Type B pancreatic cell (in vitro differentiated cells): ENCODE results near the gene C5orf15. TPM values are rescaled to one million over a fixed set of nuclear protein-coding genes. Genes with fewer than 3 reads are reported as not detected.

Experiments
- DNase-seq: peaks from one replicate; pipeline ENCODE4 v3.0.0; 2021; ENCODE audit warnings: mixed read lengths; ENCODE audit not compliant: unreplicated experiment; ENCODE audit errors: extremely low spot score
- H3K27ac Mint-ChIP-seq: 2 replicates; pipeline ENCODE4 v1.8.0; 2021; ENCODE audit warnings: mild to moderate bottlenecking, mixed read lengths
- H3K27me3 Mint-ChIP-seq: 2 replicates; pipeline ENCODE4 v1.8.0; 2021; ENCODE audit warnings: mixed read lengths
- H3K36me3 Mint-ChIP-seq: 2 replicates; pipeline ENCODE4 v1.8.0; 2021; ENCODE audit warnings: mixed read lengths
- H3K4me1 Mint-ChIP-seq: one replicate; pipeline ENCODE4 v1.8.0; 2021; ENCODE audit warnings: mixed read lengths; ENCODE audit not compliant: unreplicated experiment
- H3K4me3 Mint-ChIP-seq: 2 replicates; pipeline ENCODE4 v1.8.0; 2021; ENCODE audit warnings: mild to moderate bottlenecking, mixed read lengths
- H3K9me3 Mint-ChIP-seq: 2 replicates; pipeline ENCODE4 v1.8.0; 2021; ENCODE audit warnings: mixed read lengths
- total RNA-seq: library from RNA; stranded (reverse); gene quantifications from 2 replicates; pipeline ENCODE4 v1.2.1, GENCODE V29; 2021; ENCODE audit warnings: low replicate concordance
- TF ChIP-seq, protein P1 (sequence below): fragments of 200-600 bp; sonication (generic); conservative IDR thresholded peaks from 2 replicates; pipeline ENCODE4 v1.5.0; 2021; ENCODE audit warnings: antibody characterized with exemption, mild to moderate bottlenecking

The C5orf15 gene
- total RNA-seq, 1 donor from 2014 or later, result 47.2 TPM

GRCh38 chr5:133921069-133921468, 47.4 kb downstream of the C5orf15 start:
- DNase-seq, result no peak
- H3K27me3 Mint-ChIP-seq, result peaks cover 42% of the 10 kb centered on the region
- H3K4me3 Mint-ChIP-seq, result no peak overlapping the region
- H3K9me3 Mint-ChIP-seq, result no peaks in the 10 kb centered on the region
- H3K4me1 Mint-ChIP-seq, result peaks cover 26% of the 10 kb centered on the region
- H3K36me3 Mint-ChIP-seq, result no peaks in the 10 kb centered on the region
- TF ChIP-seq, protein P1, sequence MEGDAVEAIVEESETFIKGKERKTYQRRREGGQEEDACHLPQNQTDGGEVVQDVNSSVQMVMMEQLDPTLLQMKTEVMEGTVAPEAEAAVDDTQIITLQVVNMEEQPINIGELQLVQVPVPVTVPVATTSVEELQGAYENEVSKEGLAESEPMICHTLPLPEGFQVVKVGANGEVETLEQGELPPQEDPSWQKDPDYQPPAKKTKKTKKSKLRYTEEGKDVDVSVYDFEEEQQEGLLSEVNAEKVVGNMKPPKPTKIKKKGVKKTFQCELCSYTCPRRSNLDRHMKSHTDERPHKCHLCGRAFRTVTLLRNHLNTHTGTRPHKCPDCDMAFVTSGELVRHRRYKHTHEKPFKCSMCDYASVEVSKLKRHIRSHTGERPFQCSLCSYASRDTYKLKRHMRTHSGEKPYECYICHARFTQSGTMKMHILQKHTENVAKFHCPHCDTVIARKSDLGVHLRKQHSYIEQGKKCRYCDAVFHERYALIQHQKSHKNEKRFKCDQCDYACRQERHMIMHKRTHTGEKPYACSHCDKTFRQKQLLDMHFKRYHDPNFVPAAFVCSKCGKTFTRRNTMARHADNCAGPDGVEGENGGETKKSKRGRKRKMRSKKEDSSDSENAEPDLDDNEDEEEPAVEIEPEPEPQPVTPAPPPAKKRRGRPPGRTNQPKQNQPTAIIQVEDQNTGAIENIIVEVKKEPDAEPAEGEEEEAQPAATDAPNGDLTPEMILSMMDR, result no peak
- no peak overlapping the region for H3K27ac Mint-ChIP-seq

DNA sequence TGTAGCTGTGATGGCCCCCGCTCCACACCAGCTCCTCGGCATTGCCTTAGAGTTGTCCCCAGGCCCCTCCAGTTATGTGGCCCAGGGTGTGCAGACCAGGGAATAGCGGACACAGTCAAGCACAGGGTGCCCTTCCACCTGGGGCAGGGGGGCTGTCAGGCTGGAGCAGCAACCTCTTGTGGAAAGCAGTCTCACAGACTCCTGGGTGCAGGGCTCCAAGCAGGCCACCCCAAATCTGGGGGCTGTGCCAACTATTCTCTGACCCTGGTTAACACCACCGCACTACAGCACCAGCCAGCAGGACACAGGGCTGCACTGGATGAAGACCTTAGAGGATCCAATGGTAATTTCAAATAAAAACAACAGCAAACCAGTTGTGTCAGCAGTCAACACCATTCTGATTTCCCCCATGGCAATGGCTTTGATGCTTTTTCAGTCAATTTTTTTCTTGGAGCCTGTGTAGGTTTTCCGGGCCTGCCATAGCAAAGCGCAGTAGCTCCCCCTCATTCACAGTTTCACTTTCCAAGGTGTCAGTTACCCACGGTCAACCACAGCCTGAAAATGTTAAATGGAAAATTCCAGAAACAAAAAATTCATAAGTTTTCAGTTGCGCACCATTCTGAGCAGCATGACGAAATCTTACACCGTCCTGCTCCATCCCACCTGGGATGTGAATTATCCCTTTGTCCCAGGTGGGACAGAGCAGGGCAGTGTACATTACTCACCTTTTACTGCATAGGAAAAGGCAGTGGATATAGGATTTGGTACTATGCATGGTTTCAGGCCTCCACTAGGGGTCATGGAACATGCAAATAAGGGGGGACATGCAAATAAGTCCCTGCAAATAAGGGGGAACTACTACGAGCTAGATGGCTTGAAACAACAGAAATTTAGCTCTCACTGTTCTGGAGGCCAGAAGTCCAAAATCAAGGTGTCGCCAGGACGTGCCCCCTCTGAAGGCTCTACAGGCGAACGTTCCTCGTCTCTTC, 49.0 kb downstream of the C5orf15 start:
- no peak for DNase-seq
- Mint-ChIP-seq H3K27me3 (peaks cover 36% of the 10 kb centered on the region), H3K4me3 (no peak overlapping the region), H3K9me3 (no peaks in the 10 kb centered on the region), H3K27ac (no peak overlapping the region), H3K4me1 (peaks cover 21% of the 10 kb centered on the region), H3K36me3 (no peaks in the 10 kb centered on the region)
- TF ChIP-seq, protein P1, result no peak

DNA sequence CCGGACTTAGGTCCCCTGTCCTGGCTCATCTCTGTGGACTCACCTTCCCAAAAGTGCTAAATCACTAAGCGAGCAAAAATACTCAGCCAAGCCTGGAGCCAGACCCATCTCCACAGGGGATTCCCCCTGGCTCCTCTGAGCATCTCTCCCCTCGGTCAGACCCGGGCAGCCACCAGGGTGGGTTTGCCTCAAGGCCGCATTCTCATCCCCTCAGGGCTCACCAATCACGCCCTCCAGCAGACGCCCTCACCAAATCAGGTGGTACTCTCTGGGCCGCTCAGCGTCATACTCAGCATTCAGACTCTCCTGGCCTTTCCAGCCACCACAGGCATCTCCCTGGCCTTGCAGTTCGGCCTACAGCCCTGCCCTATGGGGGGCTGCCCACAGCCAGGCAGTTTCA, 49.7 kb downstream of the C5orf15 start:
- H3K4me3 Mint-ChIP-seq, result no peak overlapping the region
- H3K27ac Mint-ChIP-seq, result no peak overlapping the region
- H3K36me3 Mint-ChIP-seq, result no peaks in the 10 kb centered on the region
- TF ChIP-seq, protein P1, result no peak
- peaks cover 22% of the 10 kb centered on the region for H3K4me1 Mint-ChIP-seq
- no peak for DNase-seq
- H3K27me3 Mint-ChIP-seq, result peaks cover 29% of the 10 kb centered on the region
- no peaks in the 10 kb centered on the region for H3K9me3 Mint-ChIP-seq

- DNase-seq, result no peak
- H3K4me1 Mint-ChIP-seq, result peaks cover 22% of the 10 kb centered on the region
Measured at GRCh38 chr5:133918316-133918715, 50.1 kb downstream of the C5orf15 start.

GRCh38 chr5:133917785-133918184, 50.6 kb downstream of the C5orf15 start:
- H3K4me3 Mint-ChIP-seq, result no peak overlapping the region
- DNase-seq, result no peak
- H3K9me3 Mint-ChIP-seq, result no peaks in the 10 kb centered on the region
- H3K27ac Mint-ChIP-seq, result peak overlapping the region; percentile 44
- peaks cover 22% of the 10 kb centered on the region for H3K4me1 Mint-ChIP-seq
- peaks cover 29% of the 10 kb centered on the region for H3K27me3 Mint-ChIP-seq
- TF ChIP-seq, protein P1, result no peak
- H3K36me3 Mint-ChIP-seq, result no peaks in the 10 kb centered on the region

More at GRCh38 chr5:133918316-133918715, 50.1 kb downstream of the C5orf15 start:
- Mint-ChIP-seq H3K36me3 (no peaks in the 10 kb centered on the region), H3K4me3 (no peak overlapping the region), H3K9me3 (no peaks in the 10 kb centered on the region), H3K27me3 (peaks cover 29% of the 10 kb centered on the region), H3K27ac (no peak overlapping the region)
- TF ChIP-seq, protein P1, result no peak
